Hepatocyte (in vitro differentiated cells): ENCODE data around the gene MAPK11.

ENCODE experiments used
- CTCF ChIP-seq: fragments of 200-600 bp; sonication (generic); IDR thresholded peaks from 2 replicates; pipeline ENCODE4 v1.5.1; 2016; ENCODE audit warnings: antibody characterized with exemption, mild to moderate bottlenecking; ENCODE audit not compliant: poor library complexity
- EZH2 ChIP-seq: fragments of 200-600 bp; sonication (generic); IDR thresholded peaks from 2 replicates; pipeline ENCODE4 v1.6.1; 2016; ENCODE audit warnings: antibody characterized with exemption, mild to moderate bottlenecking, borderline replicate concordance
- EZH2phosphoT487 ChIP-seq: fragments of 200-600 bp; sonication (generic); IDR thresholded peaks from one replicate; pipeline ENCODE4 v1.6.1; 2018; ENCODE audit warnings: antibody characterized with exemption, mild to moderate bottlenecking, low read depth, moderate library complexity; ENCODE audit not compliant: unreplicated experiment, severe bottlenecking

GRCh38 chr22:50298266-50298637 lies 28.1 kb upstream of the MAPK11 start:
- TF ChIP-seq EZH2phosphoT487 (no peak), CTCF (no peak), EZH2 (no peak)
